Hepatocyte (in vitro differentiated cells): Measurements from ENCODE around the gene SLC2A8.

Experiments used
- CTCF ChIP-seq: fragments of 200-600 bp; sonication (generic); IDR thresholded peaks from 2 replicates; pipeline ENCODE4 v1.5.1; 2016; ENCODE audit warnings: antibody characterized with exemption, mild to moderate bottlenecking; ENCODE audit not compliant: poor library complexity
- EZH2 ChIP-seq: fragments of 200-600 bp; sonication (generic); IDR thresholded peaks from 2 replicates; pipeline ENCODE4 v1.6.1; 2016; ENCODE audit warnings: antibody characterized with exemption, mild to moderate bottlenecking, borderline replicate concordance
- EZH2phosphoT487 ChIP-seq: fragments of 200-600 bp; sonication (generic); IDR thresholded peaks from one replicate; pipeline ENCODE4 v1.6.1; 2018; ENCODE audit warnings: antibody characterized with exemption, mild to moderate bottlenecking, low read depth, moderate library complexity; ENCODE audit not compliant: unreplicated experiment, severe bottlenecking

DNA sequence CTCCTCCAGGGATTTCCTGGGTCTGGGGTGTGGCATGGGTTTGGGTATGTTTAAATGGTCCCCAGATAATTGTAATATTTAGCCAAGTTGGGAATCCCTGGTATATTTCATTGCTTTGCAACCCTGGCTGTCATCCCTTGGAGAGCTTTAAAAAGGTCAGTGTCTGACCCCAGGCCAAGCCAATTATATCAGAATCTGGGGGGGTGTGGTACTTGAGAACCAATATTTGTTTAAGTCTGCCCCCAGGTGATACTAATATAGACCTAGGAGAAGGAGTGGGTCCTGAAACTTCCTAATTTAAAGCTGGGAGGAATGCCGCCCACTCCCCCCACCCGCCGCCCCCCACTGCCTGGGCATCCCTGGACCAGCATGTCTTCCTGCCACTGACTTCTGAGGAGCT, 38.2 kb upstream of the SLC2A8 start:
- no peak for TF ChIP-seq EZH2
- no peak for TF ChIP-seq CTCF
- no peak for TF ChIP-seq EZH2phosphoT487
